Measurements from ENCODE around the gene MRPL58. TPM values are rescaled to one million over a fixed set of nuclear protein-coding genes. Genes with fewer than 3 reads are reported as not detected.

Gene MRPL58
- total and polyA plus RNA-seq, 10 of the 15 experiments (the other 5 are each of a cell fraction or from before 2014, with no cell fraction given): 23.0 to 64.3 (median 51.9) TPM

DNA sequence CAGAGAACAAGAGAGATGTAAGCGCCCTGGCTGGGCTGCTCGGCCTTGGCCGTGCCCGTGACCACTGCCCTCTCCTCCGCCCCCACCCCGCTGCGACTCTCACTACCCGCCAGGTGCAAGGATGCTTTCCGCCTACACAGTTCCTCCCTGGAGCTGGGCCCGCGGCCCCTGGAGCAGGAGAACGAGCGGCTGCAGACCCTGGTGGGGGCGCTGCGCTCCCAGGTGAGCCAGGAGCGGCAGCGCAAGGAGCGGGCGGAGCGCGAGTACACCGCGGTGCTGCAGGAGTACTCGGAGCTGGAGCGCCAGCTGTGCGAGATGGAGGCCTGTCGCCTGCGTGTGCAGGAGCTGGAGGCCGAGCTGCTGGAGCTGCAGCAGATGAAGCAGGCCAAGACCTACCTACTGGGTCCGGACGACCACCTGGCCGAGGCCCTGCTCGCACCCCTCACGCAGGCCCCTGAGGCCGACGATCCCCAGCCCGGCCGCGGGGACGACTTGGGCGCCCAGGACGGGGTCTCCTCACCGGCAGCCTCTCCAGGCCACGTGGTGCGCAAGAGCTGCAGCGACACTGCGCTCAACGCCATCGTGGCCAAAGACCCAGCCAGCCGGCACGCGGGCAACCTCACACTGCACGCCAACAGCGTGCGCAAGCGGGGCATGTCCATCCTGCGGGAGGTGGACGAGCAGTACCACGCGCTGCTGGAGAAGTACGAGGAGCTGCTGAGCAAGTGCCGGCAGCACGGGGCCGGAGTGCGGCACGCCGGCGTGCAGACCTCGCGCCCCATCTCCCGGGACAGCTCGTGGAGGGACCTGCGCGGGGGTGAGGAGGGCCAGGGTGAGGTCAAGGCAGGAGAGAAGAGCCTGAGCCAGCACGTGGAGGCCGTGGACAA, 9.2 kb upstream of the MRPL58 start:
- intact Hi-C loops (cut with micrococcal nuclease; ENCODE audit: unreplicated experiment) (no loop called here), in situ Hi-C loops (cut with MboI) (no loop called here)
- SMC1A ChIA-PET (ENCODE audit: uncharacterized antibody, unreplicated experiment): no interaction called here
- no peak overlapping the region for H2AFZ ChIP-seq (ENCODE audit: control insufficient read depth, low read depth, low read length)
- ATAC-seq: no peak
- no peak overlapping the region for H3K27ac ChIP-seq (ENCODE audit: control insufficient read depth, insufficient read depth)
- no peak overlapping the region for H3K4me3 ChIP-seq
- CTCF ChIA-PET: no interaction called here
- H3K36me3 ChIP-seq (ENCODE audit: control insufficient read depth in 2 of 2, insufficient read depth in 2 of 2, low read length in 1 of 2): no peaks in the 10 kb centered on the region
- 59% methylated on average over 74 of the region's 76 CpGs for WGBS (ENCODE audit: insufficient coverage, insufficient replicate concordance, low lambda C conversion rate, missing lambda C conversion rate)
- H3K9ac ChIP-seq (ENCODE audit: control insufficient read depth, insufficient read depth, low read length): no peak overlapping the region
- POLR2A ChIA-PET: no interaction called here
- no TSS peak for BruUV-seq (replicated peaks)
- no peaks in the 10 kb centered on the region for H3K9me3 ChIP-seq (replicated peaks; ENCODE audit: control insufficient read depth, insufficient read depth, low read length)
- no peak for FAIRE-seq
- H3K27me3 ChIP-seq (replicated peaks in 1 of 2; ENCODE audit: control insufficient read depth in 2 of 2, insufficient read depth in 2 of 2, low read length in 1 of 2): no peaks in the 10 kb centered on the region
- no peak for DNase-seq (ENCODE audit: low read depth, low spot score)
- H3K4me1 ChIP-seq (ENCODE audit: control insufficient read depth, insufficient read depth, low read length): no peaks in the 10 kb centered on the region; the same call in 1 of the 2 replicates
- no peaks in the 10 kb centered on the region for H4K20me1 ChIP-seq (ENCODE audit: control insufficient read depth, insufficient read depth)
- no peak overlapping the region for H3K4me2 ChIP-seq (ENCODE audit: control insufficient read depth, insufficient read depth)
- TF ChIP-seq ZNF24 (IDR thresholded peaks at IDR 0.05) (no peak), KLF5 (IDR thresholded peaks at IDR 0.05; ENCODE audit: partially characterized antibody) (no peak), MTA3 (IDR thresholded peaks at IDR 0.05; ENCODE audit: borderline replicate concordance, low read length) (no peak), MTA2 (IDR thresholded peaks at IDR 0.05; ENCODE audit: low read depth) (no peak), ZZZ3 (IDR thresholded peaks at IDR 0.05; ENCODE audit: control insufficient read depth, insufficient read length, low read depth) (no peak), WRNIP1 (IDR thresholded peaks at IDR 0.05; ENCODE audit: borderline replicate concordance, low read depth, low read length) (no peak), FOXM1 (IDR thresholded peaks at IDR 0.05; ENCODE audit: low read depth, low read length) (no peak), PAX5 (IDR thresholded peaks at IDR 0.05; ENCODE audit: borderline replicate concordance, low read depth, low read length) (no peak), SUPT20H (IDR thresholded peaks at IDR 0.05; ENCODE audit: borderline replicate concordance, control insufficient read depth, low read depth, low read length) (no peak), IRF4 (IDR thresholded peaks at IDR 0.05; ENCODE audit: low read depth, low read length) (no peak), POLR2A (IDR thresholded peaks at IDR 0.05; ENCODE audit: low read depth, low read length) (no peak)
- TF ChIP-seq, protein P1, sequence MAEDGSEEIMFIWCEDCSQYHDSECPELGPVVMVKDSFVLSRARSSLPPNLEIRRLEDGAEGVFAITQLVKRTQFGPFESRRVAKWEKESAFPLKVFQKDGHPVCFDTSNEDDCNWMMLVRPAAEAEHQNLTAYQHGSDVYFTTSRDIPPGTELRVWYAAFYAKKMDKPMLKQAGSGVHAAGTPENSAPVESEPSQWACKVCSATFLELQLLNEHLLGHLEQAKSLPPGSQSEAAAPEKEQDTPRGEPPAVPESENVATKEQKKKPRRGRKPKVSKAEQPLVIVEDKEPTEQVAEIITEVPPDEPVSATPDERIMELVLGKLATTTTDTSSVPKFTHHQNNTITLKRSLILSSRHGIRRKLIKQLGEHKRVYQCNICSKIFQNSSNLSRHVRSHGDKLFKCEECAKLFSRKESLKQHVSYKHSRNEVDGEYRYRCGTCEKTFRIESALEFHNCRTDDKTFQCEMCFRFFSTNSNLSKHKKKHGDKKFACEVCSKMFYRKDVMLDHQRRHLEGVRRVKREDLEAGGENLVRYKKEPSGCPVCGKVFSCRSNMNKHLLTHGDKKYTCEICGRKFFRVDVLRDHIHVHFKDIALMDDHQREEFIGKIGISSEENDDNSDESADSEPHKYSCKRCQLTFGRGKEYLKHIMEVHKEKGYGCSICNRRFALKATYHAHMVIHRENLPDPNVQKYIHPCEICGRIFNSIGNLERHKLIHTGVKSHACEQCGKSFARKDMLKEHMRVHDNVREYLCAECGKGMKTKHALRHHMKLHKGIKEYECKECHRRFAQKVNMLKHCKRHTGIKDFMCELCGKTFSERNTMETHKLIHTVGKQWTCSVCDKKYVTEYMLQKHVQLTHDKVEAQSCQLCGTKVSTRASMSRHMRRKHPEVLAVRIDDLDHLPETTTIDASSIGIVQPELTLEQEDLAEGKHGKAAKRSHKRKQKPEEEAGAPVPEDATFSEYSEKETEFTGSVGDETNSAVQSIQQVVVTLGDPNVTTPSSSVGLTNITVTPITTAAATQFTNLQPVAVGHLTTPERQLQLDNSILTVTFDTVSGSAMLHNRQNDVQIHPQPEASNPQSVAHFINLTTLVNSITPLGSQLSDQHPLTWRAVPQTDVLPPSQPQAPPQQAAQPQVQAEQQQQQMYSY (CRISPR knock-in tag; IDR thresholded peaks at IDR 0.05): no peak
- TF ChIP-seq, protein P2, sequence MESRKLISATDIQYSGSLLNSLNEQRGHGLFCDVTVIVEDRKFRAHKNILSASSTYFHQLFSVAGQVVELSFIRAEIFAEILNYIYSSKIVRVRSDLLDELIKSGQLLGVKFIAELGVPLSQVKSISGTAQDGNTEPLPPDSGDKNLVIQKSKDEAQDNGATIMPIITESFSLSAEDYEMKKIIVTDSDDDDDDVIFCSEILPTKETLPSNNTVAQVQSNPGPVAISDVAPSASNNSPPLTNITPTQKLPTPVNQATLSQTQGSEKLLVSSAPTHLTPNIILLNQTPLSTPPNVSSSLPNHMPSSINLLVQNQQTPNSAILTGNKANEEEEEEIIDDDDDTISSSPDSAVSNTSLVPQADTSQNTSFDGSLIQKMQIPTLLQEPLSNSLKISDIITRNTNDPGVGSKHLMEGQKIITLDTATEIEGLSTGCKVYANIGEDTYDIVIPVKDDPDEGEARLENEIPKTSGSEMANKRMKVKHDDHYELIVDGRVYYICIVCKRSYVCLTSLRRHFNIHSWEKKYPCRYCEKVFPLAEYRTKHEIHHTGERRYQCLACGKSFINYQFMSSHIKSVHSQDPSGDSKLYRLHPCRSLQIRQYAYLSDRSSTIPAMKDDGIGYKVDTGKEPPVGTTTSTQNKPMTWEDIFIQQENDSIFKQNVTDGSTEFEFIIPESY (IDR thresholded peaks at IDR 0.05): no peak
- TF ChIP-seq, protein P3, sequence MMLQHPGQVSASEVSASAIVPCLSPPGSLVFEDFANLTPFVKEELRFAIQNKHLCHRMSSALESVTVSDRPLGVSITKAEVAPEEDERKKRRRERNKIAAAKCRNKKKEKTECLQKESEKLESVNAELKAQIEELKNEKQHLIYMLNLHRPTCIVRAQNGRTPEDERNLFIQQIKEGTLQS (IDR thresholded peaks at IDR 0.05; ENCODE audit: borderline replicate concordance, extremely low read depth, low read depth, low read length): no peak
- TF ChIP-seq, protein P4, sequence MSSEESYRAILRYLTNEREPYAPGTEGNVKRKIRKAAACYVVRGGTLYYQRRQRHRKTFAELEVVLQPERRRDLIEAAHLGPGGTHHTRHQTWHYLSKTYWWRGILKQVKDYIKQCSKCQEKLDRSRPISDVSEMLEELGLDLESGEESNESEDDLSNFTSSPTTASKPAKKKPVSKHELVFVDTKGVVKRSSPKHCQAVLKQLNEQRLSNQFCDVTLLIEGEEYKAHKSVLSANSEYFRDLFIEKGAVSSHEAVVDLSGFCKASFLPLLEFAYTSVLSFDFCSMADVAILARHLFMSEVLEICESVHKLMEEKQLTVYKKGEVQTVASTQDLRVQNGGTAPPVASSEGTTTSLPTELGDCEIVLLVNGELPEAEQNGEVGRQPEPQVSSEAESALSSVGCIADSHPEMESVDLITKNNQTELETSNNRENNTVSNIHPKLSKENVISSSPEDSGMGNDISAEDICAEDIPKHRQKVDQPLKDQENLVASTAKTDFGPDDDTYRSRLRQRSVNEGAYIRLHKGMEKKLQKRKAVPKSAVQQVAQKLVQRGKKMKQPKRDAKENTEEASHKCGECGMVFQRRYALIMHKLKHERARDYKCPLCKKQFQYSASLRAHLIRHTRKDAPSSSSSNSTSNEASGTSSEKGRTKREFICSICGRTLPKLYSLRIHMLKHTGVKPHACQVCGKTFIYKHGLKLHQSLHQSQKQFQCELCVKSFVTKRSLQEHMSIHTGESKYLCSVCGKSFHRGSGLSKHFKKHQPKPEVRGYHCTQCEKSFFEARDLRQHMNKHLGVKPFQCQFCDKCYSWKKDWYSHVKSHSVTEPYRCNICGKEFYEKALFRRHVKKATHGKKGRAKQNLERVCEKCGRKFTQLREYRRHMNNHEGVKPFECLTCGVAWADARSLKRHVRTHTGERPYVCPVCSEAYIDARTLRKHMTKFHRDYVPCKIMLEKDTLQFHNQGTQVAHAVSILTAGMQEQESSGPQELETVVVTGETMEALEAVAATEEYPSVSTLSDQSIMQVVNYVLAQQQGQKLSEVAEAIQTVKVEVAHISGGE (CRISPR knock-in tag; IDR thresholded peaks at IDR 0.05): no peak
- RAD21 ChIA-PET (ENCODE audit: unreplicated experiment): no interaction called here
- no peaks in the 10 kb centered on the region for H3K79me2 ChIP-seq (ENCODE audit: control insufficient read depth, insufficient read depth, low read length)

Measured in GM12878 (cell line).